HG02884 (cell line): ENCODE results near the gene CYTH3.
"Not testable (repeated sequence)": the region's sequence is repeated elsewhere in the genome, so short reads cannot be mapped to it uniquely, and the experiment has no call there.

Source experiments
- ATAC-seq: cut with Tn5 transposase; IDR thresholded peaks from one replicate; pipeline ENCODE4 v1.9.1; 2021; ENCODE audit warnings: mild to moderate bottlenecking, moderate library complexity; ENCODE audit not compliant: unreplicated experiment

Gene CYTH3

GRCh38 chr7:6272481-6273323 is at the start of gene CYTH3:
TSS of gene CYTH3 (minus strand) at chr7:6272624. CDS start at chr7:6272507, 117 bp downstream.
- peak; percentile 71 for ATAC-seq

GRCh38 chr7:6320791-6321190 is 48.4 kb upstream of the CYTH3 start:
- ATAC-seq: no peak

GRCh38 chr7:6317797-6318438 is 45.5 kb upstream of the CYTH3 start:
- no peak for ATAC-seq

GRCh38 chr7:6316226-6316625 is 43.8 kb upstream of the CYTH3 start:
- ATAC-seq: no peak

- ATAC-seq: no peak
Measured at GRCh38 chr7:6315746-6316145, 43.3 kb upstream of the CYTH3 start.

- ATAC-seq: no peak
Measured at GRCh38 chr7:6310271-6310993, 38.0 kb upstream of the CYTH3 start.

GRCh38 chr7:6307762-6308161 is 35.3 kb upstream of the CYTH3 start:
- ATAC-seq: no peak

- no peak for ATAC-seq
Measured at GRCh38 chr7:6306471-6306870, 34.0 kb upstream of the CYTH3 start.

GRCh38 chr7:6305330-6305729 is 32.9 kb upstream of the CYTH3 start:
- no peak for ATAC-seq

GRCh38 chr7:6301446-6301845 is 29.0 kb upstream of the CYTH3 start:
- ATAC-seq: not testable (repeated sequence)

- no peak for ATAC-seq
Measured at GRCh38 chr7:6299774-6300173, 27.4 kb upstream of the CYTH3 start.

- ATAC-seq: no peak
Measured at GRCh38 chr7:6294839-6295238, 22.4 kb upstream of the CYTH3 start.

- no peak for ATAC-seq
Measured at GRCh38 chr7:6293202-6293601, 20.8 kb upstream of the CYTH3 start.

GRCh38 chr7:6291941-6292340 is 19.5 kb upstream of the CYTH3 start:
- ATAC-seq: not testable (repeated sequence)

- ATAC-seq: no peak
Measured at GRCh38 chr7:6291531-6291930, 19.1 kb upstream of the CYTH3 start.

- ATAC-seq: no peak
Measured at GRCh38 chr7:6290319-6290741, 17.9 kb upstream of the CYTH3 start.

GRCh38 chr7:6288270-6288860 is 15.9 kb upstream of the CYTH3 start:
- no peak for ATAC-seq

- ATAC-seq: no peak
Measured at GRCh38 chr7:6286486-6286885, 14.1 kb upstream of the CYTH3 start.

- no peak for ATAC-seq
Measured at GRCh38 chr7:6284461-6285360, 12.3 kb upstream of the CYTH3 start.

- ATAC-seq: no peak
Measured at GRCh38 chr7:6284055-6284400, 11.6 kb upstream of the CYTH3 start.
